ENCODE measurements around the gene MITF. TPM values are rescaled to one million over a fixed set of nuclear protein-coding genes. Genes with fewer than 3 reads are reported as not detected.

MITF gene
- total RNA-seq, 2 donors from 2014 or later: 9.3 to 12.2 TPM

- Histone ChIP-seq H3K4me3 (no peak overlapping the region), H3K27me3 (no peaks in the 10 kb centered on the region), H3K27ac (no peak overlapping the region), H3K36me3 (replicated peaks in 1 of 2; ENCODE audit: insufficient read depth in 1 of 2, low read depth in 2 of 2) (no peaks in the 10 kb centered on the region), H3K4me1 (no peaks in the 10 kb centered on the region), H3K9me3 (peaks cover 0 to 4% (median 0%) of the 10 kb centered on the region in 3 donors)
- intact Hi-C loops (cut with DNase I): loop anchor here (5.0 to 10.0 kb wide), 2 partner anchors 99 to 246 kb away; no protein-coding TSS in a partner anchor
- ATAC-seq: no peak
- no peak for DNase-seq
- 55 to 68% methylated on average over 4 of the region's 4 CpGs for WGBS, 2 donors
- TF ChIP-seq CTCF (IDR thresholded peaks at IDR 0.05): no peak
- no peak for TF ChIP-seq POLR2A (IDR thresholded peaks at IDR 0.05)
Observed at GRCh38 chr3:69695933-69696332, 43.3 kb upstream of the MITF start.

- H3K27ac ChIP-seq: no peak overlapping the region
- DNase-seq (no peak), ATAC-seq (no peak)
- no peaks in the 10 kb centered on the region for H3K4me1 ChIP-seq
- no peak overlapping the region for H3K4me3 ChIP-seq
- WGBS, 2 donors: 11 to 16% methylated on average over 1 of the region's 1 CpG
- H3K27me3 ChIP-seq: no peaks in the 10 kb centered on the region
- TF ChIP-seq POLR2A (IDR thresholded peaks at IDR 0.05): no peak
- no peak for TF ChIP-seq CTCF (IDR thresholded peaks at IDR 0.05)
- H3K9me3 ChIP-seq: peaks cover 0 to 7% (median 0%) of the 10 kb centered on the region in 3 donors
- intact Hi-C loops (cut with DNase I): loop anchor here (5.0 to 10.0 kb wide), 2 partner anchors 98 to 246 kb away; no protein-coding TSS in a partner anchor
- no peaks in the 10 kb centered on the region for H3K36me3 ChIP-seq (replicated peaks in 1 of 2; ENCODE audit: insufficient read depth in 1 of 2, low read depth in 2 of 2)
Observed at GRCh38 chr3:69696367-69696766, 42.9 kb upstream of the MITF start.

- 65 to 66% methylated on average over 5 of the region's 5 CpGs for WGBS, 2 donors
- no peaks in the 10 kb centered on the region for H3K36me3 ChIP-seq (replicated peaks in 1 of 2; ENCODE audit: insufficient read depth in 1 of 2, low read depth in 2 of 2)
- no peak overlapping the region for H3K4me3 ChIP-seq
- no peak for TF ChIP-seq POLR2A (IDR thresholded peaks at IDR 0.05)
- TF ChIP-seq CTCF (IDR thresholded peaks at IDR 0.05): no peak
- no peaks in the 10 kb centered on the region for H3K27me3 ChIP-seq
- intact Hi-C loops (cut with DNase I): loop anchor here (5.0 to 10.0 kb wide), 2 partner anchors 97 to 245 kb away; no protein-coding TSS in a partner anchor
- DNase-seq (no peak), ATAC-seq (no peak)
- H3K9me3 ChIP-seq: peaks cover 0 to 7% (median 0%) of the 10 kb centered on the region in 3 donors
- H3K27ac ChIP-seq: no peak overlapping the region
- no peaks in the 10 kb centered on the region for H3K4me1 ChIP-seq
Observed at GRCh38 chr3:69697381-69697780, 41.9 kb upstream of the MITF start.

- 62 to 80% methylated on average over 2 of the region's 2 CpGs for WGBS, 2 donors
- TF ChIP-seq POLR2A (IDR thresholded peaks at IDR 0.05): no peak
- no peak for TF ChIP-seq CTCF (IDR thresholded peaks at IDR 0.05)
- H3K4me1 ChIP-seq: no peaks in the 10 kb centered on the region
Observed at GRCh38 chr3:69698728-69699127, 40.5 kb upstream of the MITF start.

GRCh38 chr3:69699183-69699582, 40.1 kb upstream of the MITF start:
- peaks cover 0 to 7% (median 0%) of the 10 kb centered on the region in 3 donors for H3K9me3 ChIP-seq
- H3K27me3 ChIP-seq: no peaks in the 10 kb centered on the region
- 87 to 100% methylated on average over 1 of the region's 1 CpG for WGBS, 2 donors
- H3K4me1 ChIP-seq: no peaks in the 10 kb centered on the region
- ATAC-seq (no peak), DNase-seq (no peak)
- no peak for TF ChIP-seq POLR2A (IDR thresholded peaks at IDR 0.05)
- no peak for TF ChIP-seq CTCF (IDR thresholded peaks at IDR 0.05)
- H3K36me3 ChIP-seq (replicated peaks in 1 of 2; ENCODE audit: insufficient read depth in 1 of 2, low read depth in 2 of 2): no peaks in the 10 kb centered on the region
- intact Hi-C loops (cut with DNase I): loop anchor here (5.0 to 10.0 kb wide), 2 partner anchors 96 to 243 kb away; no protein-coding TSS in a partner anchor
- no peak overlapping the region for H3K4me3 ChIP-seq
- no peak overlapping the region for H3K27ac ChIP-seq

More at GRCh38 chr3:69698728-69699127, 40.5 kb upstream of the MITF start:
- no peaks in the 10 kb centered on the region for H3K36me3 ChIP-seq (replicated peaks in 1 of 2; ENCODE audit: insufficient read depth in 1 of 2, low read depth in 2 of 2)
- H3K9me3 ChIP-seq: peaks cover 0 to 7% (median 0%) of the 10 kb centered on the region in 3 donors
- H3K27ac ChIP-seq: no peak overlapping the region
- H3K4me3 ChIP-seq: no peak overlapping the region
- DNase-seq (no peak), ATAC-seq (no peak)
- intact Hi-C loops (cut with DNase I): loop anchor here (5.0 to 10.0 kb wide), 2 partner anchors 96 to 244 kb away; no protein-coding TSS in a partner anchor
- H3K27me3 ChIP-seq: no peaks in the 10 kb centered on the region
